Smooth muscle cell of the umbilical artery (primary cell): ENCODE results near the gene MAP4K4. TPM values are rescaled to one million over a fixed set of nuclear protein-coding genes. Genes with fewer than 3 reads are reported as not detected.

ENCODE experiments used
- total RNA-seq: library from RNA; depleted of rRNA; stranded (reverse); fragments of >200 nt; gene quantifications from 2 replicates; pipeline ENCODE4 v1.2.3, GENCODE V29; 2014

The MAP4K4 gene
- 95.0 and 250 TPM in 2 replicates for total RNA-seq

GRCh38 chr2:101697124-101698013 is at the start of gene MAP4K4:
MAP4K4 (plus strand) TSS chr2:101697707; CDS start chr2:101698081, 374 bp downstream.

Other genes with a start within 250 kb of the MAP4K4 start
- gene RFX8, start 222.6 kb upstream of the MAP4K4 start, total RNA-seq: 3.3 and 21.0 TPM in 2 replicates